Fibroblast of pulmonary artery (primary cell): ENCODE measurements around the gene MTFR1L.

ENCODE experiments used
- DNase-seq: peaks from one replicate; pipeline ENCODE4 v3.0.0-alpha.2; 2010; ENCODE audit warnings: low read depth
- H3K4me3 ChIP-seq: replicated peaks from 2 replicates; pipeline ENCODE4 v1.5.1; 2011; ENCODE audit warnings: low read depth, mild to moderate bottlenecking, control low read depth, low read length, moderate library complexity
- CTCF ChIP-seq: IDR thresholded peaks from 2 replicates; pipeline ENCODE4 v1.5.1; 2011; ENCODE audit warnings: mild to moderate bottlenecking, control low read depth, low read length, inconsistent platforms; ENCODE audit errors: missing control alignments

Gene MTFR1L

GRCh38 chr1:25797939-25798338, 21.8 kb upstream of the MTFR1L start:
- DNase-seq, result peak; percentile 32
- peak; percentile 58 for TF ChIP-seq CTCF
- no peak overlapping the region for H3K4me3 ChIP-seq

- DNase-seq, result no peak
- TF ChIP-seq CTCF, result no peak
- H3K4me3 ChIP-seq, result no peak overlapping the region
Measured at GRCh38 chr1:25798666-25799351, 20.9 kb upstream of the MTFR1L start.

- no peak for TF ChIP-seq CTCF
- H3K4me3 ChIP-seq, result peak overlapping the region; percentile 50
Measured at GRCh38 chr1:25799352-25799934, 20.3 kb upstream of the MTFR1L start.

GRCh38 chr1:25799935-25800702, 19.6 kb upstream of the MTFR1L start, which contains the start of gene SELENON:
Gene SELENON (plus strand): TSS chr1:25800193. CDS start chr1:25800231, 38 bp downstream.
- peak within 1 kb of the TSS; percentile 66 for H3K4me3 ChIP-seq
- peak; percentile 54 for DNase-seq
- no peak for TF ChIP-seq CTCF

More at GRCh38 chr1:25799352-25799934, 20.3 kb upstream of the MTFR1L start:
- no peak for DNase-seq

- no peak for DNase-seq
- no peak for TF ChIP-seq CTCF
- peak overlapping the region; percentile 66 for H3K4me3 ChIP-seq
Measured at GRCh38 chr1:25800703-25801377, 18.9 kb upstream of the MTFR1L start.

GRCh38 chr1:25802915-25803314, 16.8 kb upstream of the MTFR1L start:
- DNase-seq, result no peak
- H3K4me3 ChIP-seq, result no peak overlapping the region
- TF ChIP-seq CTCF, result no peak
